Measurements from ENCODE around the gene MICU1. TPM values are rescaled to one million over a fixed set of nuclear protein-coding genes. Genes with fewer than 3 reads are reported as not detected.
"Not testable (repeated sequence)": the region's sequence is repeated elsewhere in the genome, so short reads cannot be mapped to it uniquely, and the experiment has no call there.

MICU1 gene
- total RNA-seq, 1 experiment from 2014 or later, result 89.4 TPM

DNA sequence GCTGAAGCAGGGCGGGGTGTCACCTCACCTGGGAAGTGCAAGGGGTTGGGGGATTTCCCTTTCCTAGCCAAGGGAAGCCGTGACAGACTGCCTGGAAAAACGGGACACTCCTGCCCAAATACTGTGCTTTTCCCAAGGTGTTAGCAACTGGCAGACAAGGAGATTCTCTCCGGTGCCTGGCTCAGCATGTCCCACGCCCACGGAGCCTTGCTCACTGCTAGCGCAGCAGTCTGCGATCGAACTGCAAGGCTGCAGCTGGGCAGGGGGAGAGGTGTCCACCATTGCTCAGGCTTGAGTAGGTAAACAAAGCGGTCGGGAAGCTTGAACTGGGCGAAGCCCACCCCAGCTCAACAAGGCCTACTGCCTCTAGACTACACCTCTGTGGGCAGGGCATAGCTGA lies 190.3 kb downstream of the MICU1 start:
- no TSS peak for BruUV-seq (replicated peaks)
- H3K27ac Mint-ChIP-seq (ENCODE audit: unreplicated experiment), result no peak overlapping the region
- no peaks in the 10 kb centered on the region for H3K4me1 Mint-ChIP-seq (ENCODE audit: low read depth, unreplicated experiment)
- intact Hi-C loops (cut with micrococcal nuclease; ENCODE audit: unreplicated experiment), result no loop called here
- H3K27me3 Mint-ChIP-seq (ENCODE audit: unreplicated experiment), result no peaks in the 10 kb centered on the region
- no peaks in the 10 kb centered on the region for H3K9me3 Mint-ChIP-seq (ENCODE audit: low read depth, unreplicated experiment)
- H3K4me3 Mint-ChIP-seq (ENCODE audit: low read depth, unreplicated experiment), result no peak overlapping the region
- H3K36me3 Mint-ChIP-seq (ENCODE audit: insufficient read depth, unreplicated experiment), result no peaks in the 10 kb centered on the region
- no peak for DNase-seq
- CTCF ChIA-PET, result no interaction called here
- TF ChIP-seq, protein P1, sequence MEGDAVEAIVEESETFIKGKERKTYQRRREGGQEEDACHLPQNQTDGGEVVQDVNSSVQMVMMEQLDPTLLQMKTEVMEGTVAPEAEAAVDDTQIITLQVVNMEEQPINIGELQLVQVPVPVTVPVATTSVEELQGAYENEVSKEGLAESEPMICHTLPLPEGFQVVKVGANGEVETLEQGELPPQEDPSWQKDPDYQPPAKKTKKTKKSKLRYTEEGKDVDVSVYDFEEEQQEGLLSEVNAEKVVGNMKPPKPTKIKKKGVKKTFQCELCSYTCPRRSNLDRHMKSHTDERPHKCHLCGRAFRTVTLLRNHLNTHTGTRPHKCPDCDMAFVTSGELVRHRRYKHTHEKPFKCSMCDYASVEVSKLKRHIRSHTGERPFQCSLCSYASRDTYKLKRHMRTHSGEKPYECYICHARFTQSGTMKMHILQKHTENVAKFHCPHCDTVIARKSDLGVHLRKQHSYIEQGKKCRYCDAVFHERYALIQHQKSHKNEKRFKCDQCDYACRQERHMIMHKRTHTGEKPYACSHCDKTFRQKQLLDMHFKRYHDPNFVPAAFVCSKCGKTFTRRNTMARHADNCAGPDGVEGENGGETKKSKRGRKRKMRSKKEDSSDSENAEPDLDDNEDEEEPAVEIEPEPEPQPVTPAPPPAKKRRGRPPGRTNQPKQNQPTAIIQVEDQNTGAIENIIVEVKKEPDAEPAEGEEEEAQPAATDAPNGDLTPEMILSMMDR (IDR thresholded peaks at IDR 0.05; ENCODE audit: unreplicated experiment), result no peak

DNA sequence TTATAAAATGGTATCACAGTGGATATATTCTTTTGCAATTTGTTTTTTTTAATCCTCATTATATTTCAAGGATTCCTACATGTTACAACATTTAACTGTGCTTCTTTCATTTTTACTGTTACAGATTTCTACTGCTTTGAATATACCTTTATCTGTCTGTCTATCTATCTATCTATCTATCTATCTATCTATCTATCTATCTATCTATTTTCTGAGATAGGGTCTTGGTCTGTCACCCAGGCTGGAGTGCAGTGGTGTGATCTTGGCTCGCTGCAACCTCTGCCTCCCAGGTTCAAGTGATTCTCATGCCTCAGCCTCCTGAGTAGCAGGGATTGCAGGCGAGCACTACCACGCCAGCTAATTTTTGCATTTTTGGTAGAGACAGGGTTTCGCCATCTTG lies 194.9 kb downstream of the MICU1 start:
- H3K27me3 Mint-ChIP-seq (ENCODE audit: unreplicated experiment); H3K9me3 Mint-ChIP-seq (ENCODE audit: low read depth, unreplicated experiment); H3K27ac Mint-ChIP-seq (ENCODE audit: unreplicated experiment); H3K4me1 Mint-ChIP-seq (ENCODE audit: low read depth, unreplicated experiment); intact Hi-C loops (cut with micrococcal nuclease; ENCODE audit: unreplicated experiment); BruUV-seq (replicated peaks); H3K36me3 Mint-ChIP-seq (ENCODE audit: insufficient read depth, unreplicated experiment); DNase-seq; H3K4me3 Mint-ChIP-seq (ENCODE audit: low read depth, unreplicated experiment): not testable (repeated sequence)
- CTCF ChIA-PET, result interaction anchor here (0.6 kb wide), 1 partner anchor 47 kb away, joined by 4 read pairs; no protein-coding TSS in a partner anchor

DNA sequence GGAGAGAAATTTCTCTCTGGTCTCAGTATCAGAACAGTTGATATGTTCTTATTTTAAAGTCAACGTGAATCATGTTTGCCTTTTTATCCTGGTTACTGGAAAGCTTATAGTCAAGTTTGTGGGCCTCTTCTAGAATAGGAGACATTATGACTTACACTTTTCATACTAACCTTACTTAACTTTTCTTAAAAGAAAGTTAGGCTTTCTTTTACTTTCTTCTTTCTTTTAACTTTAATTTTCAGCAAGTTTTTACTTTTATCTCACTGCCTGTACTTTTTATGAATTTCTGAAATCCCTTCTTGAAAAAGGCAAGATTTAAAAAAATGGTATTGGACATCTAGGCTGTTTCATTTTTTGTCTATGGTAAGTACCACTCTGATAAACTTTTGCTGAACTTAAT lies 195.9 kb downstream of the MICU1 start:
- TF ChIP-seq, protein P1 (IDR thresholded peaks at IDR 0.05; ENCODE audit: unreplicated experiment), result no peak
- DNase-seq, result no peak
- Mint-ChIP-seq H3K4me1 (ENCODE audit: low read depth, unreplicated experiment) (no peaks in the 10 kb centered on the region), H3K27ac (ENCODE audit: unreplicated experiment) (no peak overlapping the region), H3K27me3 (ENCODE audit: unreplicated experiment) (no peaks in the 10 kb centered on the region), H3K9me3 (ENCODE audit: low read depth, unreplicated experiment) (no peaks in the 10 kb centered on the region), H3K36me3 (ENCODE audit: insufficient read depth, unreplicated experiment) (no peaks in the 10 kb centered on the region), H3K4me3 (ENCODE audit: low read depth, unreplicated experiment) (no peak overlapping the region)
- intact Hi-C loops (cut with micrococcal nuclease; ENCODE audit: unreplicated experiment), result no loop called here
- no TSS peak for BruUV-seq (replicated peaks)
- CTCF ChIA-PET, result interaction anchor here (0.6 kb wide), 1 partner anchor 71 kb away, joined by 4 read pairs; no protein-coding TSS in a partner anchor

DNA sequence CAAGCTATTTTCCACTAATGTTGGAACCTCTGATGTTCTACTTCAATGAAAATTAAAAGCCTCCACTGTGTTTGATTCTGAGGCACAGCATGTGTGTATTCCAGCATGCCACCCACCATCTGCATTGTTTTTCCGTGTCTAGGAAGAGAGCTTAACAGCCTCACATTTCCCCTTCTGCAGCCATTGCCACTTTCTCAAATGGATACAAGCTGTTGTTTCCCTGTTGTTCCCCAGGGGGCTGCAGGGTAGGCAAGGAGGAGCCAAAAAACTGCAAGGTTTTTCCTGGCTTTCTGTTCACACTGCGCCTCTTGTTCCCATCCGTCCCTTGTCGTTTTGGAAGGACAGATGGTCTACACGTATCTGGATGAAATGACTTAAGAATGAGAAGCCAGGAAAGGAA lies 198.9 kb downstream of the MICU1 start:
- TF ChIP-seq, protein P1 (IDR thresholded peaks at IDR 0.05; ENCODE audit: unreplicated experiment), result no peak
- CTCF ChIA-PET, result interaction anchor here (0.6 to 1.0 kb wide), 2 partner anchors 21 to 430 kb away, joined by 3 read pairs; no protein-coding TSS in a partner anchor
- Mint-ChIP-seq H3K9me3 (ENCODE audit: low read depth, unreplicated experiment) (peaks cover 3% of the 10 kb centered on the region), H3K4me1 (ENCODE audit: low read depth, unreplicated experiment) (no peaks in the 10 kb centered on the region), H3K27me3 (ENCODE audit: unreplicated experiment) (no peaks in the 10 kb centered on the region), H3K27ac (ENCODE audit: unreplicated experiment) (no peak overlapping the region), H3K4me3 (ENCODE audit: low read depth, unreplicated experiment) (no peak overlapping the region), H3K36me3 (ENCODE audit: insufficient read depth, unreplicated experiment) (peaks cover 6% of the 10 kb centered on the region)
- BruUV-seq (replicated peaks), result no TSS peak
- intact Hi-C loops (cut with micrococcal nuclease; ENCODE audit: unreplicated experiment), result no loop called here
- no peak for DNase-seq

DNA sequence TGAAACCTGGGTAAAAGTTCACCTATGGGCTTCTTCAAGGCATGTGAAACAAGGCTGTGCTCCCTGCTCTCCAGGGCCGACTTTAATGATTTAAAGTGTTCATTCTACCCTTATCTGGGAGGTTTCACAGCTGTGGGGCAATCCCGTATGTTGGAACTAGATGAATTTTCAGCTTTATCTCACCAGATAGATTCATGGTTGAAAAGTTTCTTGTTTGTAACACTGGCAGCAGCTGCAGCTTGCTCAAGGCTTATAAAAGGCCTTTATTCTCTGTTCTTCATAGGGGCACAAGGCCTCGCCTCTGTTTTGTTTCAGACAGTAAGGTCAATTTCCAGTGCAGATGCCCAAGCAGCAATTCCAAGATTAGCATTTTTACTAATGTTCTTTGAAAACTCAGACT lies 200.7 kb downstream of the MICU1 start:
- intact Hi-C loops (cut with micrococcal nuclease; ENCODE audit: unreplicated experiment), result no loop called here
- Mint-ChIP-seq H3K9me3 (ENCODE audit: low read depth, unreplicated experiment) (peaks cover 3% of the 10 kb centered on the region), H3K27me3 (ENCODE audit: unreplicated experiment) (no peaks in the 10 kb centered on the region), H3K27ac (ENCODE audit: unreplicated experiment) (no peak overlapping the region), H3K4me3 (ENCODE audit: low read depth, unreplicated experiment) (no peak overlapping the region), H3K36me3 (ENCODE audit: insufficient read depth, unreplicated experiment) (peaks cover 19% of the 10 kb centered on the region), H3K4me1 (ENCODE audit: low read depth, unreplicated experiment) (no peaks in the 10 kb centered on the region)
- no peak for DNase-seq
- CTCF ChIA-PET, result interaction anchor here (0.5 to 0.6 kb wide), 2 partner anchors 16 to 151 kb away, joined by 4 to 5 read pairs; no protein-coding TSS in a partner anchor
- TF ChIP-seq, protein P1 (IDR thresholded peaks at IDR 0.05; ENCODE audit: unreplicated experiment), result no peak
- BruUV-seq (replicated peaks), result no TSS peak

Measured in Calu3 (cell line).